Dendritic cell treated with granulocyte-macrophage colony-stimulating factor and Interleukin-4, amounts not matched to agents 40 ng/mL and 50 ng/mL, for 4 days (primary cell): ENCODE data around the gene ATG3.
"Not testable (repeated sequence)": the region's sequence is repeated elsewhere in the genome, so short reads cannot be mapped to it uniquely, and the experiment has no call there.

ENCODE experiments used
- H3K27ac Mint-ChIP-seq: one replicate; pipeline ENCODE4 v1.8.0; 2022; ENCODE audit warnings: mild to moderate bottlenecking, mixed read lengths
- H3K27me3 Mint-ChIP-seq: one replicate; pipeline ENCODE4 v1.8.0; 2022; ENCODE audit warnings: mild to moderate bottlenecking, mixed read lengths
- H3K36me3 Mint-ChIP-seq: one replicate; pipeline ENCODE4 v1.8.0; 2022; ENCODE audit warnings: low read depth, mixed read lengths
- H3K4me1 Mint-ChIP-seq: one replicate; pipeline ENCODE4 v1.8.0; 2022; ENCODE audit warnings: low read depth, mixed read lengths
- H3K4me3 Mint-ChIP-seq: one replicate; pipeline ENCODE4 v1.8.0; 2022; ENCODE audit warnings: mild to moderate bottlenecking, moderate library complexity, mixed read lengths
- H3K9me3 Mint-ChIP-seq: one replicate; pipeline ENCODE4 v1.8.0; 2022; ENCODE audit warnings: mixed read lengths
- intact Hi-C: fragments of 100-400 bp; cut with micrococcal nuclease; formaldehyde crosslinking; loops from one replicate; pipeline ENCODE4 v1.15.0; 2022

ATG3 gene

DNA sequence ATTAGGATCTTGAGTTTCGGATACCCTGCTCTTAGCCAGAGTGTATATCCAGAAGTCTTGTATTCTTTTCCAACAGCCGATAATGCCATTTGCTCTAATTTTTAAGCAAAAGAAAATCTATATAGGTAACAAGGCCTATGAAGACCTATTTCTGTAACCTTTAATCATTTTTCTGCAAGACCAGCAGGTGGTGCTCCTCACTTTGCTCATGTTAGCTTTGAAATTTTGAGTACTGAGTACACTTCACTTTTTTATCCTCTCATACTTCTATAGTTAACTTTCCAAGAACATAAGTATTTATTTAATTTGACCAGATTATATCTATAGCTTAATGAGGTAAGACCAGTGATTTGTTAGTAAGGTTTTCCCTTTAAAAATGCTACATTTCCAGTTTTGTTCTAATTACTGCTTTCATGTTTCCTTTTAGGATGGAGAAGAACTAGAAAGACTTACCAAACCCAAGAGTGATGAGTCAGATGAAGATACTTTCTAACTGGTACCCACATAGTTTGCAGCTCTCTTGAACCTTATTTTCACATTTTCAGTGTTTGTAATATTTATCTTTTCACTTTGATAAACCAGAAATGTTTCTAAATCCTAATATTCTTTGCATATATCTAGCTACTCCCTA lies 20.6 kb upstream of the ATG3 start:
- Mint-ChIP-seq H3K4me1 (peaks cover 14% of the 10 kb centered on the region), H3K4me3 (no peak overlapping the region), H3K9me3 (no peaks in the 10 kb centered on the region), H3K27me3 (no peaks in the 10 kb centered on the region), H3K36me3 (peaks cover 50% of the 10 kb centered on the region), H3K27ac (no peak overlapping the region)
- intact Hi-C loops = loop anchor here (10.0 kb wide), 2 partner anchors 52 to 122 kb away; no protein-coding TSS in a partner anchor

DNA sequence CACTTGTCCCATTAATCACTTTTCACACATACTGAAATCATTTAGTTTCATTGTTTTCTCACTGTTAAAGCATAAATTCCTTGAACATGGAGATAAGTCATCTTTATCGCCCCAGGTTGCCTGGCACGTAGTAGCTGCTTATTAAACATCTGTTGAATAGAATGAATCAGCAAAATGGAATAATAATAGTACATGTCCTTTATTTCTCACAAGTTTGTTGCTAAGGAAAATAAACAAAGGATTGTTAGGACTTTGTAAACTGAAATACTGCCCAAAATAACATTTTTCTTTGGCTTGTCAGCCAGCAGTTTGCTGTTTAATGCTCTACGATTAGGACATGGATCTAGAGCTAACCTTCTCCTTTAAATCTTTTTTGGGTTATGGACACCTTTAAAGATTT lies 17.9 kb upstream of the ATG3 start:
- H3K36me3 Mint-ChIP-seq = peaks cover 41% of the 10 kb centered on the region
- H3K4me3 Mint-ChIP-seq = no peak overlapping the region
- peak overlapping the region; percentile 35 for H3K27ac Mint-ChIP-seq
- no peaks in the 10 kb centered on the region for H3K9me3 Mint-ChIP-seq
- intact Hi-C loops = loop anchor here (10.0 kb wide), 2 partner anchors 55 to 125 kb away; no protein-coding TSS in a partner anchor
- no peaks in the 10 kb centered on the region for H3K27me3 Mint-ChIP-seq
- H3K4me1 Mint-ChIP-seq = peaks cover 14% of the 10 kb centered on the region

DNA sequence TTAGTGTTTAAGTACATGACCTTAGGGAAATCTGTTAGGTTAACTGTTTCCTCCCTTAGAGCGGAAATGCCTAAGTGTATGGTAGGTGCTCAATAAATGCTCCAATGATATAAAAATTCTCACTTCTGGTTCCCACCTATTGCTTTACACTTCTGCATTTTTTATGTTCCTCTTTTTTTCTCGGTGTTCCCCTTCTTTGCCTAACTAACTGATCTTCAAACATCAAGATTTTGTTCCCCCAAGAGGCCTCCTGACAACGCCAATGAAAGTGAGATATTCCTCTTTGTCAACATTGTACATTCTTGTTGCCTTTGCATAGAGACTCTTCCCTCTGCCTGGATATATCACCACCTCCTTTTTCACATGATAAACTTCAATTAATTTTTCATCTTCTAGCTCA lies 17.5 kb upstream of the ATG3 start:
- Mint-ChIP-seq H3K4me3 (no peak overlapping the region), H3K36me3 (peaks cover 36% of the 10 kb centered on the region)
- intact Hi-C loops = no loop called here

DNA sequence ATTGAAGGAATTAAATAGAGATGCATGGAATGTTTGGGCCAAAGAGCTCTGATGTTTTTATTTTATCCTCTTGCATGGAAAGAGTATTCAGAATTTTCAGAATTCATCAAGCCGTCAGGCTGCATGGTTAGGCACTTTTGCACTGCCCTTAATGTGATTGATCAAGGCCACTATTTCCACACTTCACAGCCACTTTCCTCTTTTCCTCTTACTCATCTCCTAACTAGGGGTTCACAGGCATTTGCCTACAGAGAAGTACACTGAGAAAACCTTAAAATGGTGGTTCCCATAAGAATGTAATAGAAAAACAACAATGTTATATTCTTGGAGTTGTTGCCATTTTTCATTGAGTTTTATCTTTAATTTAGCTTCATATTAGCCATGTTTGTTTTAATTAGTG lies 10.9 kb upstream of the ATG3 start:
- peaks cover 19% of the 10 kb centered on the region for H3K4me1 Mint-ChIP-seq
- no peak overlapping the region for H3K4me3 Mint-ChIP-seq
- intact Hi-C loops = loop anchor here (5.0 kb wide), 1 partner anchor 445 kb away; a partner anchor contains a TSS
- H3K27me3 Mint-ChIP-seq = no peaks in the 10 kb centered on the region
- H3K36me3 Mint-ChIP-seq = peaks cover 51% of the 10 kb centered on the region
- no peaks in the 10 kb centered on the region for H3K9me3 Mint-ChIP-seq
- peak overlapping the region; percentile 57 for H3K27ac Mint-ChIP-seq

More for the DNA sequence above, 17.5 kb upstream of the ATG3 start:
- no peaks in the 10 kb centered on the region for H3K27me3 Mint-ChIP-seq
- H3K27ac Mint-ChIP-seq = peak overlapping the region; percentile 35
- no peaks in the 10 kb centered on the region for H3K9me3 Mint-ChIP-seq
- H3K4me1 Mint-ChIP-seq = peaks cover 14% of the 10 kb centered on the region

DNA sequence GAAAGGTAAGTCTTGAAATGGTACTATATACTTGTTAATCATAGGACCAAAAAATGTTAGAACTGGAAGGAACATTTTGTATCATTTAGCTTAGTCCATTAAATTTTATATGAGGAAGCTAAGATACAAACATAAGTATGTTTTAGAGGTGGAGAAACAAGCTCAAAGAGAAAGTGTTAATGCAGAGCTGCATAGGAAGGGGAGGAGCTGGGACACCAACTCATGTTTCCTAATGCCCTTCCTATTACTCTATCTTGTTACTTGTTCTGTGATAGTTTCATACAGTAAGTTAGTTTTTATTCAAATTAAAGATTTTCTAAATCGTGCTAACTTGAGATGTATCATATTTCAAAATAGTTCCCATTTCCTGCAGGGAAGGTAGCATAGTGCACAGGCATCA lies 7.5 kb upstream of the ATG3 start:
- H3K27me3 Mint-ChIP-seq = no peaks in the 10 kb centered on the region
- no peak overlapping the region for H3K27ac Mint-ChIP-seq
- no peak overlapping the region for H3K4me3 Mint-ChIP-seq
- intact Hi-C loops = no loop called here
- peaks cover 24% of the 10 kb centered on the region for H3K4me1 Mint-ChIP-seq
- H3K9me3 Mint-ChIP-seq = no peaks in the 10 kb centered on the region
- H3K36me3 Mint-ChIP-seq = peaks cover 73% of the 10 kb centered on the region

- H3K36me3 Mint-ChIP-seq = peaks cover 79% of the 10 kb centered on the region
- peaks cover 29% of the 10 kb centered on the region for H3K4me1 Mint-ChIP-seq
- H3K27ac Mint-ChIP-seq = no peak overlapping the region
- H3K27me3 Mint-ChIP-seq = no peaks in the 10 kb centered on the region
- intact Hi-C loops = no loop called here
- H3K9me3 Mint-ChIP-seq = no peaks in the 10 kb centered on the region
- no peak overlapping the region for H3K4me3 Mint-ChIP-seq
Measured at GRCh38 chr3:112568642-112569041, 6.9 kb upstream of the ATG3 start.

- Mint-ChIP-seq H3K9me3 (no peaks in the 10 kb centered on the region), H3K36me3 (peaks cover 64% of the 10 kb centered on the region), H3K4me1 (peaks cover 21% of the 10 kb centered on the region), H3K27ac (no peak overlapping the region), H3K4me3 (no peak overlapping the region), H3K27me3 (no peaks in the 10 kb centered on the region)
- intact Hi-C loops = loop anchor here (5.0 kb wide), 1 partner anchor 247 kb away; no protein-coding TSS in a partner anchor
Measured at GRCh38 chr3:112564940-112565305, 3.2 kb upstream of the ATG3 start.

GRCh38 chr3:112564247-112564939 lies 2.6 kb upstream of the ATG3 start:
- not testable (repeated sequence) for H3K4me3 Mint-ChIP-seq, H3K27ac Mint-ChIP-seq, H3K9me3 Mint-ChIP-seq, H3K27me3 Mint-ChIP-seq
- Mint-ChIP-seq H3K4me1 (peaks cover 25% of the 10 kb centered on the region), H3K36me3 (peaks cover 63% of the 10 kb centered on the region)
- intact Hi-C loops = loop anchor here (5.0 kb wide), 1 partner anchor 248 kb away; no protein-coding TSS in a partner anchor

GRCh38 chr3:112561484-112561733 lies 353 bp downstream of the ATG3 start:
- intact Hi-C loops = loop anchor here (5.0 kb wide), 1 partner anchor 251 kb away; no protein-coding TSS in a partner anchor
- Mint-ChIP-seq H3K4me3 (peak overlapping the region; percentile 89), H3K27me3 (no peaks in the 10 kb centered on the region), H3K9me3 (no peaks in the 10 kb centered on the region), H3K4me1 (peaks cover 19% of the 10 kb centered on the region), H3K36me3 (peaks cover 62% of the 10 kb centered on the region), H3K27ac (peak overlapping the region; percentile 96)

DNA sequence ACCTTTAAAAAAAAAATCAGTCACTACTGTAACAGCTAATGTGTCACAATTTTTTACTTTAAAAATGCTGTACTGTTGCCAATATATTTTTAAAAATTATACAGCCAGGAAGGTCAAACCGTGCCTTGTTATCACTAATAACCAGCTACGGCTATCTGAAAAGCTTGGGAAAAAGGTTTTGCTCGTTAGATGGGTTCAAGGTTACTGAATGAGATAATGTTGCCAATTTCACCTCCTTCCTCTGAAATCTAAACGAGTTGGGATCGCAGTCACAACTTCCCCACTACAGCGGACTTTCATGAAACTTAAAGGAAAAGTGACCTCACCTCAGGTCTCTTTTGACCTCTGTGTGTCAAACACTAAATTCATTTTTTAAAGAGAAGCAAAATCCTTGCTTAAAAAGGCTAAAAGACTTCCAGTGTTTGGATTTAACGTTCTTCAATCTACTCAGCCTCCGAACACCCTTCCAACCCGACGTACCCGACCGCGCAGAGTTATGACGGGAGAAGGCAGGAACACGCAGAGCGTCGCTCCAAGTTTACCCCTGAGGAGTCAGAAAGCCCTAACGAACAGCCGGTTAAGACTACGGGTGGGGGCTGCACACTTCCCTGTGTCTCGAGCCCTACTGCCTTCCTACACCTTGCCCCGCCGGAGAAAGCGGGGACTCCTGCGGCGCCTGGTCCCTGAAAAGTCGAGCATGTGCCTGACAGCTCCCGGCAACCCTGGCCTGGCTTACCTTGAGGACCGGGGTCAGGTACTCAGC lies 860 bp downstream of the ATG3 start:
- intact Hi-C loops = loop anchor here (5.0 kb wide), 1 partner anchor 251 kb away; no protein-coding TSS in a partner anchor
- H3K4me1 Mint-ChIP-seq = peaks cover 21% of the 10 kb centered on the region
- no peaks in the 10 kb centered on the region for H3K9me3 Mint-ChIP-seq
- H3K4me3 Mint-ChIP-seq = peak overlapping the region; percentile 89
- H3K27me3 Mint-ChIP-seq = no peaks in the 10 kb centered on the region
- peak overlapping the region; percentile 96 for H3K27ac Mint-ChIP-seq
- peaks cover 60% of the 10 kb centered on the region for H3K36me3 Mint-ChIP-seq

DNA sequence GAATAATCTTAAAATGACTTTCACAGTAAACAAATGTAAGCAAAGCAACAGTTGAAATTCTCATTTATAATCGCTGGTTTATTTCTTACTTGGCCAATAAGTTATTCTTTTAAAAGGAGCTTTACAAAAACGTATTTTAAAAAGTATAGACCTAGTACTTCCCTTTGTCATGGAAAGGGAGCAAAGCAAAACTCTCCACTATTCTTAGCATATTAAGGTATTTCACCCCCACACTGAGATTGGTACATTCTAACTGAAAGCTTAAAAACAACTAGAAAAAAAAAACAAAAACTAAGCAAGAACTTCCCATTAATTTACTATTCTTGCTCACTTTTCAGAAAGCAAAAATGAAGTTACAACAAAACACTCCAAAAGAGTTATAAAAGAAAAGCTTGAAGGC lies 1.5 kb downstream of the ATG3 start:
- Mint-ChIP-seq H3K27me3 (no peaks in the 10 kb centered on the region), H3K4me3 (peak overlapping the region; percentile 89), H3K27ac (peak overlapping the region; percentile 96), H3K36me3 (peaks cover 57% of the 10 kb centered on the region), H3K4me1 (peaks cover 27% of the 10 kb centered on the region), H3K9me3 (no peaks in the 10 kb centered on the region)
- intact Hi-C loops = loop anchor here (5.0 kb wide), 1 partner anchor 252 kb away; no protein-coding TSS in a partner anchor

GRCh38 chr3:112557976-112558375 lies 3.8 kb downstream of the ATG3 start:
- peak overlapping the region; percentile 34 for H3K4me3 Mint-ChIP-seq
- peaks cover 46% of the 10 kb centered on the region for H3K36me3 Mint-ChIP-seq
- intact Hi-C loops = no loop called here
- no peaks in the 10 kb centered on the region for H3K27me3 Mint-ChIP-seq
- H3K4me1 Mint-ChIP-seq = peaks cover 33% of the 10 kb centered on the region
- H3K9me3 Mint-ChIP-seq = no peaks in the 10 kb centered on the region
- H3K27ac Mint-ChIP-seq = peak overlapping the region; percentile 68

- intact Hi-C loops = no loop called here
- H3K4me1 Mint-ChIP-seq = peaks cover 51% of the 10 kb centered on the region
- H3K9me3 Mint-ChIP-seq = no peaks in the 10 kb centered on the region
- H3K27ac Mint-ChIP-seq = peak overlapping the region; percentile 56
- H3K27me3 Mint-ChIP-seq = no peaks in the 10 kb centered on the region
- H3K4me3 Mint-ChIP-seq = peak overlapping the region; percentile 56
- peaks cover 38% of the 10 kb centered on the region for H3K36me3 Mint-ChIP-seq
Measured at GRCh38 chr3:112555535-112556170, 6.1 kb downstream of the ATG3 start.

DNA sequence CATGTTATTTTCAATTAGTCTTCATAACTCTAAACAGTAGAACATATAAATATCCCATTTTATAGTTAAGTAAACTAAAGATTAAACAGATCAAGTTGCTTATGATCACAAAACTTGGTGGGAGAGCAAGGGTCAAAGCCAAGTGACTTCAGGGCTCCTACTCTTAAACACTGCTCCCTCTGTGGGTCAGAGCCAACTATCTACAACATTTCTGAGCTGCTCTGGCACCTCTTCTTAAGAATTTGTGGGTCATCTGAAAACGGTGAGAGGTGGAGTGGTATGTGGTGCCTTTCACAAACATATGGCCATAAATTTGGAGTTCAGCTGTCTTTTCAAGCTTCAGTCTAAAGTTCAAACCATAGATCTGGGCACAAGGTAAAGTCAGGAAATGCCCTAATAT lies 10.9 kb downstream of the ATG3 start:
- Mint-ChIP-seq H3K4me3 (no peak overlapping the region), H3K27me3 (no peaks in the 10 kb centered on the region), H3K9me3 (no peaks in the 10 kb centered on the region), H3K4me1 (peaks cover 41% of the 10 kb centered on the region), H3K36me3 (peaks cover 53% of the 10 kb centered on the region), H3K27ac (no peak overlapping the region)
- intact Hi-C loops = no loop called here
